ENCODE data around the gene KIRREL1.

Gene KIRREL1

DNA sequence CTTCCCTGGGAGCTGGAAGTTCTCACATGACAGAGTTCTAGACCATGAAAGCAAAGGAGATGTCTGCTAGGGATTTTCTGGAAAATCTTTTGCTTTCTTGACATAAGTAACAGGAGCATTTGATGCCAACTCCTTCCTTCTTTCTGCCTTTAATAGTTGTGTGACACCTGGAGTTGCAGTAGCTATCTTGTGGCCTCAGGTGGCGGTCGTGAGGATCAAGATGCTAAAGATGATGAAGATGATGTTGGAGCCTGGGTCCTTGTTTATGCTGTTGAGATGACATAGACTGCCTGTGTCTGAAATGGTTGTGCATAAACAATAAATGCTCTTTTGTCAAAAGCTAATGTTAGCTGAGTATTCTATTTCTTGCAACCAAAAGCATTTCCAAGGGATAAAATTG lies 32.7 kb upstream of the KIRREL1 start:
- Histone ChIP-seq H3K9me3 (ENCODE audit: insufficient read depth, low read depth, low read length) (no peaks in the 10 kb centered on the region), H3K4me1 (ENCODE audit: insufficient read depth, low read length) (peaks cover 9% of the 10 kb centered on the region; the same call in 1 of the 2 replicates), H3K27me3 (ENCODE audit: insufficient read depth, low read length) (no peaks in the 10 kb centered on the region; the same call in none of the 2 replicates), H3K4me3 (ENCODE audit: low read length) (no peak overlapping the region), H3K27ac (ENCODE audit: low read length) (no peak overlapping the region), H3K9ac (ENCODE audit: low read depth, low read length) (no peak overlapping the region), H3K36me3 (ENCODE audit: insufficient read depth, low read depth, low read length) (no peaks in the 10 kb centered on the region)

DNA sequence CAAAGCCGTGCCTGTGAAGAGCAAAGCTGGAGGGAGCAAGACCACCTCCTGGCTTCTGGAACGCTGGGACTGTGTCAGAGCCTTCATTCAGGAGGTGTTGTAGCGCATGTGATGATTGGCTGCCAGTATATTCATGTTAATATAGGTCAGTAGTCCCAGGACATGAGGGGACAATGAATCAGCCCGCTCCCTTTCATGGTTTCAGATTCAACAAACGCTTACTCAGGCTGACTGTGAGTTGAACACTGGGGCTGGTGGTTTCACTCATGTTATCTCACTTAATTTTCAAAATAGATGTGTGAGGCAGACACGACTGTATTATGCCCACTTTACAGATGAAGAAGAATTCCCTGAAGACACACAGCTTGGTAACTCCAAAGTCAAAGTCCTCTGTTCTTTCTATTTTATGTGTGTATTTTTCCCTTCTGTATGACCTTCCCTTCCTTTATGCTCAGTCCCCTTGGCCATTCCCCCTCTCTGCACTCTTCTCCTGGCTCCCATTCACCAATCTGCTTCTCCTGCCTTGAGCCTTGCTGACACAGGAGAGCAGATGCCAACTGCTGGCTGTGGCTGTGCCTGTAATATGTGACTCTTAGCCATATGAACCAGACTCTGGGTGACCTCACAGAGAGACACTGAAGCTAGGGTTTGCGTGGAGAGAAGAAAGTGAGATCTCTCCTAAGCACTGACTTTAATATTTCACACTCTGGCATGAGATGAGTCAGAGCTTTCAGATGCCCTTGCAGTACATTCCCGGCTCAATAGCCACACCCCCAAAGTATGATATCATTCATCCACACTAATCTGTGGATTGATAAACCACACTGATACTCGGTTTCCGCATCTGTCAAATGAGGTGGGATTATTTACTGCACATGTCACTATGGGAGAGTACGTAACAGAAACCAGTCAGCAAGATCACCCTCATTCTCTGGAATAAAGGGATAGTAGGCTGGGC lies 31.4 kb upstream of the KIRREL1 start:
- Histone ChIP-seq H3K27ac (ENCODE audit: low read length) (no peak overlapping the region), H3K9ac (ENCODE audit: low read depth, low read length) (no peak overlapping the region), H3K27me3 (ENCODE audit: insufficient read depth, low read length) (no peaks in the 10 kb centered on the region; the same call in none of the 2 replicates), H3K9me3 (ENCODE audit: insufficient read depth, low read depth, low read length) (no peaks in the 10 kb centered on the region), H3K36me3 (ENCODE audit: insufficient read depth, low read depth, low read length) (no peaks in the 10 kb centered on the region), H3K4me3 (ENCODE audit: low read length) (no peak overlapping the region), H3K4me1 (ENCODE audit: insufficient read depth, low read length) (peaks cover 10% of the 10 kb centered on the region; the same call in 1 of the 2 replicates)

GRCh38 chr1:157963713-157964112 lies 29.7 kb upstream of the KIRREL1 start:
- H3K27ac ChIP-seq (ENCODE audit: low read length), result no peak overlapping the region
- H3K9ac ChIP-seq (ENCODE audit: low read depth, low read length), result no peak overlapping the region
- no peak overlapping the region for H3K4me3 ChIP-seq (ENCODE audit: low read length)
- peaks cover 10% of the 10 kb centered on the region; the same call in 1 of the 2 replicates for H3K4me1 ChIP-seq (ENCODE audit: insufficient read depth, low read length)
- H3K9me3 ChIP-seq (ENCODE audit: insufficient read depth, low read depth, low read length), result no peaks in the 10 kb centered on the region
- no peaks in the 10 kb centered on the region for H3K27me3 ChIP-seq (ENCODE audit: insufficient read depth, low read length)
- H3K36me3 ChIP-seq (ENCODE audit: insufficient read depth, low read depth, low read length), result no peaks in the 10 kb centered on the region

- H3K27me3 ChIP-seq (ENCODE audit: insufficient read depth, low read length), result no peaks in the 10 kb centered on the region
- H3K9me3 ChIP-seq (ENCODE audit: insufficient read depth, low read depth, low read length), result peaks cover 4% of the 10 kb centered on the region
- H3K4me1 ChIP-seq (ENCODE audit: insufficient read depth, low read length), result peaks cover 10% of the 10 kb centered on the region; the same call in 1 of the 2 replicates
- H3K36me3 ChIP-seq (ENCODE audit: insufficient read depth, low read depth, low read length), result no peaks in the 10 kb centered on the region
- no peak overlapping the region for H3K9ac ChIP-seq (ENCODE audit: low read depth, low read length)
- no peak overlapping the region for H3K27ac ChIP-seq (ENCODE audit: low read length)
- H3K4me3 ChIP-seq (ENCODE audit: low read length), result no peak overlapping the region
Observed at GRCh38 chr1:157965584-157965983, 27.9 kb upstream of the KIRREL1 start.

DNA sequence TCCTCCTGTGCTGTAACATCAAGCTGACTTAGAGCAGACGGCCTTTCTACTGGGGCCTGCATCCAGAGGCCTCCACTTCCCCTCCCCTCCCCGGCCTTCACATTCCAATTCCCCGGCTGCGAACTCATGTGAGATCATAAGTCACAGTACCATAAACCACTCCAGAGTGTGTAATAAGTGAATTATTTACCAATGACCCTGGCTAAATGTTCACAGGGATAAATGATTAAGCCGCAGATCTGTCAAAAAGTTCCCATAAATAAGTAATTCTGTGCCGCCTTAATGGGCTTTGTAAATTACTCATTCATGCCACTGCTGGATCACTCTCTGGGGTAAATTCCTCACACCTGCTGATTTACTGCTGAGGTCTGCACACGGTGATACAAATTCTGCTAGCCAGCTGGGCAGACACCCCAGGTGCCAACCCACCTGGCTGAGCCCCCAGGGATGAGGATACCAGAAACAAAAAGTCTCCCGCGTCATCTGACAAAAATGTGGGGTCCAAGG lies 27.4 kb upstream of the KIRREL1 start:
- Histone ChIP-seq H3K4me1 (ENCODE audit: insufficient read depth, low read length) (peaks cover 10% of the 10 kb centered on the region; the same call in 1 of the 2 replicates), H3K4me3 (ENCODE audit: low read length) (no peak overlapping the region), H3K27ac (ENCODE audit: low read length) (no peak overlapping the region), H3K9me3 (ENCODE audit: insufficient read depth, low read depth, low read length) (peaks cover 9% of the 10 kb centered on the region), H3K36me3 (ENCODE audit: insufficient read depth, low read depth, low read length) (no peaks in the 10 kb centered on the region), H3K9ac (ENCODE audit: low read depth, low read length) (no peak overlapping the region), H3K27me3 (ENCODE audit: insufficient read depth, low read length) (no peaks in the 10 kb centered on the region)

DNA sequence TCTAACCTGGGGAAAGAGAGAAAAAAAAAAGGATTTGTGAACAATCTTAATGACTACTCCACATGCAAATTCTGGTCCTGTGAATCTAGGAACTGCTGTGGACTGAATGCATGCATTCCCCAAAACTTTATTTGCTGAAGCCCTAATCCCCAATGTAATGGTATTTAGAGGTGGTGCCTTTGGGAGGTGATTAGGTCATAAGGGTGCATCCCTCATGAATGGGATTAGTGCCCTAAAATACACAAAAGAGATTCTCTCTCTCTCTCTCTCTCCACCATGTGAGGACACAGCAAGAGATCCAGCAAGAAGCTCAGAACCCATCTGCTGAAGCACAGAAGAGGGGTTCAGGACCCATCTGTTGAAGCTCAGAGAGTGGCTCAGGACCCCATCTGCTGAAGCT lies 26.2 kb upstream of the KIRREL1 start:
- Histone ChIP-seq H3K4me3 (ENCODE audit: low read length) (no peak overlapping the region), H3K27ac (ENCODE audit: low read length) (no peak overlapping the region), H3K4me1 (ENCODE audit: insufficient read depth, low read length) (peaks cover 10% of the 10 kb centered on the region; the same call in 1 of the 2 replicates), H3K9ac (ENCODE audit: low read depth, low read length) (no peak overlapping the region), H3K9me3 (ENCODE audit: insufficient read depth, low read depth, low read length) (peaks cover 20% of the 10 kb centered on the region), H3K36me3 (ENCODE audit: insufficient read depth, low read depth, low read length) (no peaks in the 10 kb centered on the region), H3K27me3 (ENCODE audit: insufficient read depth, low read length) (no peaks in the 10 kb centered on the region)

- H3K27me3 ChIP-seq (ENCODE audit: insufficient read depth, low read length), result no peaks in the 10 kb centered on the region
- no peak overlapping the region for H3K4me3 ChIP-seq (ENCODE audit: low read length)
- peaks cover 10% of the 10 kb centered on the region; the same call in 1 of the 2 replicates for H3K4me1 ChIP-seq (ENCODE audit: insufficient read depth, low read length)
- no peak overlapping the region for H3K9ac ChIP-seq (ENCODE audit: low read depth, low read length)
- H3K27ac ChIP-seq (ENCODE audit: low read length), result no peak overlapping the region
- H3K36me3 ChIP-seq (ENCODE audit: insufficient read depth, low read depth, low read length), result no peaks in the 10 kb centered on the region
- H3K9me3 ChIP-seq (ENCODE audit: insufficient read depth, low read depth, low read length), result peaks cover 25% of the 10 kb centered on the region
Observed at GRCh38 chr1:157968508-157968907, 24.9 kb upstream of the KIRREL1 start.

- Histone ChIP-seq H3K27me3 (ENCODE audit: insufficient read depth, low read length) (no peaks in the 10 kb centered on the region), H3K9me3 (ENCODE audit: insufficient read depth, low read depth, low read length) (peaks cover 25% of the 10 kb centered on the region), H3K4me3 (ENCODE audit: low read length) (no peak overlapping the region), H3K4me1 (ENCODE audit: insufficient read depth, low read length) (peaks cover 7% of the 10 kb centered on the region; the same call in 1 of the 2 replicates), H3K9ac (ENCODE audit: low read depth, low read length) (no peak overlapping the region), H3K27ac (ENCODE audit: low read length) (no peak overlapping the region), H3K36me3 (ENCODE audit: insufficient read depth, low read depth, low read length) (no peaks in the 10 kb centered on the region)
Observed at GRCh38 chr1:157968946-157969345, 24.5 kb upstream of the KIRREL1 start.

GRCh38 chr1:157969697-157970485 lies 23.6 kb upstream of the KIRREL1 start:
- no peaks in the 10 kb centered on the region for H3K27me3 ChIP-seq (ENCODE audit: insufficient read depth, low read length)
- H3K27ac ChIP-seq (ENCODE audit: low read length), result no peak overlapping the region
- H3K4me3 ChIP-seq (ENCODE audit: low read length), result no peak overlapping the region
- H3K36me3 ChIP-seq (ENCODE audit: insufficient read depth, low read depth, low read length), result no peaks in the 10 kb centered on the region
- H3K4me1 ChIP-seq (ENCODE audit: insufficient read depth, low read length), result peaks cover 6% of the 10 kb centered on the region; the same call in 1 of the 2 replicates
- peaks cover 25% of the 10 kb centered on the region for H3K9me3 ChIP-seq (ENCODE audit: insufficient read depth, low read depth, low read length)
- no peak overlapping the region for H3K9ac ChIP-seq (ENCODE audit: low read depth, low read length)

- no peak overlapping the region for H3K4me3 ChIP-seq (ENCODE audit: low read length)
- H3K36me3 ChIP-seq (ENCODE audit: insufficient read depth, low read depth, low read length), result no peaks in the 10 kb centered on the region
- H3K27ac ChIP-seq (ENCODE audit: low read length), result no peak overlapping the region
- no peaks in the 10 kb centered on the region for H3K27me3 ChIP-seq (ENCODE audit: insufficient read depth, low read length)
- peaks cover 7% of the 10 kb centered on the region; the same call in 1 of the 2 replicates for H3K4me1 ChIP-seq (ENCODE audit: insufficient read depth, low read length)
- no peak overlapping the region for H3K9ac ChIP-seq (ENCODE audit: low read depth, low read length)
- H3K9me3 ChIP-seq (ENCODE audit: insufficient read depth, low read depth, low read length), result peaks cover 25% of the 10 kb centered on the region
Observed at GRCh38 chr1:157971769-157972168, 21.7 kb upstream of the KIRREL1 start.

DNA sequence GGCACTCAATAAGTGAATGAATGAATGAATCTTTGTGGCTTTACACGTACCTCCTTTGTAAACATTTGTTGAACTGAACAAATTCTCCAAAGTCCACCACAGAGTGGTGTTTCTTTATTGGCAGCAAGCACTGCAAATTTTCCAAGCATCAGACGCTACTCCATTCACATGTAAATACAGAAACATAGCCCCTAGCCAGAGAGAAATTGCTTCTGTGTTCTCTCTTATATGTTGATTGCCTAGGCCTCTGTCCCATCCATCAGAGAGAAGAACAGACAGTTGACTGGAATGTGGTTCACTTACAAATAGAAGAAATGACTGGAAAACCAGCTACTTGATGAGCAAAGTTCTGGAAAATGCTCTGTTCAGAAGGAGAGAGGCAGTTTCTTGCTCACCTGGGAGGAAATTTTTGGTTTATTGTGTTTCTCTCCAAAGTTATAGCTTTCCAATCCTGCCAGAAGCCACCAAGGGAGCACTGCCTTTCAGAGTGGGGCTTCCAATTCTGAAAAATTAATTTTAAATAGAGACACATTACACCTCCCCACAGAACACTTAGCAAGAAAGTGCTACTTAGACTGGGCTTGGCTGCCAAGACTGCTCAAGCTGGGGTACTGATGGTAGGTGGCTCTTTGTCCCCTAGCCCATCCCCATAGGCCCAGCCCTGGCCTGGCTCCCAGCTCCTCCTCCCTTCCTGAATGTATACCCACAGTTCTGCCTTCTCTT lies 18.1 kb upstream of the KIRREL1 start:
- Histone ChIP-seq H3K9ac (ENCODE audit: low read depth, low read length) (no peak overlapping the region), H3K4me3 (ENCODE audit: low read length) (no peak overlapping the region), H3K36me3 (ENCODE audit: insufficient read depth, low read depth, low read length) (no peaks in the 10 kb centered on the region), H3K4me1 (ENCODE audit: insufficient read depth, low read length) (peaks cover 9% of the 10 kb centered on the region; the same call in 1 of the 2 replicates), H3K9me3 (ENCODE audit: insufficient read depth, low read depth, low read length) (peaks cover 23% of the 10 kb centered on the region), H3K27ac (ENCODE audit: low read length) (no peak overlapping the region), H3K27me3 (ENCODE audit: insufficient read depth, low read length) (no peaks in the 10 kb centered on the region)

Measured in iPS-20b (cell line).